Measurements from ENCODE around the gene MGRN1.

The MGRN1 gene

DNA sequence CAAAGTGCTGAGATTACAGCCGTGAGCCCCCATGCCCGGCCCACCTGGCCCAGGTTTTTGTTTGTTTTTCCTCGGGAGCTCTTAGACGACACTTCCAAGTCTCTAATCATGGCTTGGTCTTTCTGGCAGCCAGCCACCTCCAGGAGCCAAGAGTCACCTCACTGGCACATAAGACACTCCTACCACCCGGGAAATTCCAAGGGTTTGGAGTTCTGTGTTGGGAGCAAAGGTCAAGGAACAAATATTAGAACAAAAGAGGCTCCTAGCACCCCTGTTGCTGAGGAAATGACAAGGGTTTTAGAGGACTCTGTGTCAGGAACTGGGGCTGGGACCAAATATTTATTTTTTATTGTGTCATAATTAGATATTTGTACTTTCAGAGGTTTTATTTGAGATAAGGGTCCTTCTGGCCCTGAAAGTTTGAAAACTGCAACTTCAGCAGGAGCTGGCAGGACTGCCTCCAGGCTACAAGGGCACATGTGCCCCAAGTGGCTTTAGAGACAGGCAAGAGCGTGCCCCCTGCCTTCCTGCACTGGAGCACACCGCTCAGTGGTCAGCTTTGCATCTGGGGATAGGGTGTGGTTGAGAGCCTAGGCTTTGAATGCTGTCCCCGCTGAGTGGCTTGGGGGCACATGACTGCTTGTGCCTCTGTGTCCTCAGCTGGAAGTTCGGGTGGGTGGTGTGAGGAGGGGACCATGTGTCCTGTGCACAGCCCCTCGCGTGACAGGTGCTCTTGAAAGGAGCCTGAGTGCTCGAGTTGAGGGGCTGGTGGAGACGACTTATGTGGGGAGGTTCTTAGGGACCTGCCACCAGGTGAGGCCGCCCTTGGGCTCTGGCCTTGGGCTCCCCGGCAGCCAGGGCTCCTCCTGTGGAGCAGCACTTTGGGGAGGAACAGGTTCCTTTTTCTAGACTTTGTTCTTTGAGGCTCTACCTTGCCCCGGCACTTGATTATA lies 29.7 kb downstream of the MGRN1 start:
- no peak for DNase-seq (ENCODE audit: low read depth)

- DNase-seq (ENCODE audit: low read depth) = no peak
These were observed 30.5 kb downstream of the MGRN1 start for GRCh38 chr16:4654964-4655590.

DNA sequence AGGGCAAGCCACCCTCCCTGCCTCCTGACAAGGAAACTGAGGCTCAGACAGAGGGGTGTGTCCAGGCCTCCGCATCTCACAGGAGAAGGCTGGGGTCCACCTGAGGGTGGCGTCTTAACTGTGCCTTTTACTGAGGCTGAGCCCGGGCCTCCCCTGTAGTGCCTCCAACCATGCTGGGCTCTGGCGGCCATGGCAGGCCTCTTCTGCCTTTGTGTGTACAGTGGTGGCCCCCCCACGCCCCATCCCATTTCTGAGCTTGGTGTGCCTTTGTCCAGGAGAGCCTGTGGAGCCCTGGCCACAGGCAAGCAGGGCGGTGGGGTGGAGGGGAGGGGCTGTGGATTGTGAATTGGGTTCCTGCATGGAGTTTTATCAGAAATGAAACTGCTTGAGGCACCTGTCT lies 31.2 kb downstream of the MGRN1 start:
- no peak for DNase-seq (ENCODE audit: low read depth)

DNA sequence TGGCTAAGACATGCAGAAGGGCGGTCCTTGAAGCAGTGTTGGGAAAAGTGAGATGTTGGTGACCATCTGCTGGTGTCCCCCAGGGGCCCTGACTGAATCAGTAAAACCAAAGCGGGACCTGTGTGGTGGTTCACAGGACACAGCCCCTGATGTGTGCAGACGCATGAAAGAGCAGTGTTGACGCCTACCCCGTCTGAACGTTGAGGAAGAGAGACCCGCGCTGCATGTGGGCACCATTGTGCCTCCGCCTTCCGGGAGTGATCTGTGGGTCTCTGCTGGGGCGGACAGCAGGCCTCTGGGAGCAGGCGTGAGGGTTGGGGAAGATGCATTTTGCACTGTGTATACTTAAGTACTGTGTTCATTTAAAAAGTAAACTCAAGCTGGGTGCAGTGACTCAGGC lies 31.6 kb downstream of the MGRN1 start:
- DNase-seq (ENCODE audit: low read depth) = no peak

DNA sequence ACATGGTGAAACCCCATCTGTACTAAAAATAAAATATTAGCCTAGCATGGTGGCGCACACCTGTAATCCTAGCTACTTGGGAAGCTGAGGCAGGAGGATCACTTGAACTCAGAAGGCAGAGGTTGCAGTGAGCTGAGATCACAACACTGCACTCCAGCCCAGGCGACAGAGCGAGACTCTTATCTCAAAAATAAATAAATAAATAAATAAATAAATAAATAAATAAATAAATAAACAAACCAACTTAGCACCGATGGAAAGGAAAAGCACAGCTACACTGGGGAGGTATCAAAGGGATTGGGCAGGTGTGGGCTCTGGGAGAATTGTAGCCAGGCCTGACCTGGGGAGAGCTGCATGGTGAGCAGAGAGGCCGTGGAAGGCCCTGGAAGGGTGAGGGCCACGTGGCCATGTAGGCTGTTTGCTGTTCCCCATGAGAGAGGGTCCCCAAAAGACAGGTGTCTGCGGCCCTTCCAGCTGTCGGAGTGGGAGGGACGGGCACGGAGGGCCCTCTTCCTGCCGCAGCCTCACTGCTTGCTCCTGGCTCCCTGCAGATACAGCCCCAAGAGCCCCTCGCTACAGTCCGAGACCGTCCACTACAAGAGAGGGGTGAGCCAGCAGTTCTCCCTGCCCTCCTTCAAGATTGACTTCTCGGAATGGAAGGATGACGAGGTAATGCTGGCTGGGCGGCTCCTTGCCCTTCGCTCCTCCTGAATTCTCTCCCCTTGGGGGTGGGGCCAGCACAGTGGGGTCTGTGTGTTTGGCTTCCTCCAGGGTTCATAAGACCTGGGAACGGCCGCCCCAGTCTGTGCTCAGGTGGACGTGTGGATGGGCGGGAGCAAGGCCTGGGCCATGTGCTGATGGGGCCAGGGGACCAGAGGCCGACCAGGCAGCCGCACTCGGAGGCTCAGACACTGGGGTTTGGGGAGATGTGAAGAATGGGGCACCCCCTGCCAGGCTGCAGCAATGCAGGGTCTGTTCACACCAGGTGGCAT lies 32.4 kb downstream of the MGRN1 start:
- no peak for DNase-seq (ENCODE audit: low read depth)

DNA sequence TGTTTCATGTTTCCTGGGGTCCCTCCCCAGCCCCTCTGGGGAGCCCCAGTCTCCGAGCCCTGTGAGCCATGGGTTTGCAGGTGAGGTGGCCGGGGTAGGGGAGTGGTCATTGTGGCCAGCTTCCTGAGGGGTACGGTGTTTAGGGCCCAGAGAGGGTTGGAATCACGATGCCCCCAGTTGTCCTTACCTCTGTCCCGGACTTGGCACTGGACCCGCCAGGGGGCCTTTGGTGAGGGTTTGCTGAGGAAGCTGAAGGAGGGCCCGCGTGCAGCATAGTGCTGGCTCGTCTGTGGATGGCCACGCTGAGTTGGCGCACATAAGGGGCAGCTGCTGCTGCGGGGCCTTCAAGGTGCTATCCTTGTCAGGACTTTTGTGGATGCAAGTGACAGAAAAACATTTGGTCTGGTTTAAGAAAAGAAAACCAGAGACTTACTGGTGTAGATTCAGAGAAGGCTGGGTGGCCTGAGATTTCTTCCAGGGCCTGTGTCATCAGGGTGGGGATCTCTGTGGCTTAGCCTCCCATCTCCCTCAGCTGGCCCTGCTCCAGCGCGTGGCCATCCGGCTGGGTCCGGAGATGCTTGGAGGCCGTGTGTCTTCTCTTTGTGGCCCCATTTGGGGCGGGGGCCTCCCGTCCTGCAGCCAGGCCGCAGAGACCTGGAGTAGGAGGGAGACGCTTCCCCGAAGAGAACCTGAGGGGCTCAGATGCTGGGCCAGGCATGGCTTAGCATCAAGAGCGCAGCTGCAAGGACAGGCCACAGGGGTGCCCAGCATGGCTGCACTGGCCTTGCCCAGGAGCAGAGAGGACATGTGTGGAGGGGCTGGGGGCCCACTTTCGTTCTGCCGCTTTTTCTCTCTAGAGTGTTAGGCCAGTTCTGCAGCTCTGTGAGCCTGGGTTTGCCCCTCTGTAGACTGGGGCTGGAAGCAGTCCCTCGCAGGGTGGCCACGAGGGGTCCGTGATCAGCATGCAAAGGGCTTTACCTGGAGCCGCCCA lies 35.0 kb downstream of the MGRN1 start:
- DNase-seq (ENCODE audit: low read depth) = no peak

- DNase-seq (ENCODE audit: low read depth) = no peak
These were observed 35.9 kb downstream of the MGRN1 start for GRCh38 chr16:4660454-4661007.

- no peak for DNase-seq (ENCODE audit: low read depth)
These were observed 37.0 kb downstream of the MGRN1 start for GRCh38 chr16:4661661-4662060.

DNA sequence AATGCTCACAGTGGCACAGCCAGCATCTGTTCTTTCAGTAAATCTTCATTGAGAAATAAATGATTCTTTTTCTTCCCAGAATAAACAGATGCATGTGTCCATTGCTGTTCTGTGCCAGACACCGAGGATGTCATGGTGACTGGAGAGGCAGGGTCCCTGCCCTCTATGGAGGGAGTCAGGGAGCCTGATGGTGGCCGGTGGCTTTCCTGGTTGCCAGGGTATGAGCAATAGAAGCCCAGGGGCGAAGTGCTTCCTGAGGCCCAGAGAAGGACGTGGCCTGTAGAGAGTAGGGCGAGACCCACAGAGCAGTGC lies 38.8 kb downstream of the MGRN1 start:
- no peak for DNase-seq (ENCODE audit: low read depth)

GRCh38 chr16:4663777-4664465 lies 39.3 kb downstream of the MGRN1 start:
- no peak for DNase-seq (ENCODE audit: low read depth)

GRCh38 chr16:4664538-4665418 lies 40.2 kb downstream of the MGRN1 start:
- DNase-seq (ENCODE audit: low read depth) = no peak

DNA sequence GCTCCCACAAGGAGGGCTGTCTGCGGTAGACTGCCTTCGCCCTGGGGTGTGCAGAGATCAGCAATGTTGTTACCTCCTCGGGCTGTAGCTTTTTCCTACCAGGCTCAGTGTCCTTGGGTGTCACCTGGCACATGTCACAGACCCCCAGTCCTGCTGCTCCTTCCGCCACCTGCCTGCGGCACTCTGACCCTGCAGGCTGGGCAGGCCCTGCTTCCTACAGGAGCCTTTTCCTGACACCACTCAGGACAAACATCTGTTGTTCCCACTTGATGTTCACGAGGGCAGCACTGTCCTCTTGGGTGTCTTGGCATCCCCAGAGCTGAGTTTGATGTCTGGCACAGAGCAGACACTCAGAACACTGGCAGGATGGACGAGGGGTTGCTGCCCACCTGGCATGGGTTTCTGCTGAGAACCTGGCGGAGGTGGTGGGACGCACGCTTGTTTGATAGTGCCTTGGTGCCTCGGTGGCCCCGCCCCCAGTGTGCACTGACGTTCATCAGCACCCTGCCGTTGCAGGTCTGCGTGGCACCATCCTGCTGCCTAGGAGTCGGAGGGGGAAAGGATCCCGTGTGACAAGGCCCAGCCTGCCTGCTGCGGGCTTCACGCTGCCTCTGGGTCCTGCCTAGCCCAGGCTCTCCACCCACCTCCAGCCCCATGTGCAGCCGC lies 42.0 kb downstream of the MGRN1 start:
- no peak for DNase-seq (ENCODE audit: low read depth)

DNA sequence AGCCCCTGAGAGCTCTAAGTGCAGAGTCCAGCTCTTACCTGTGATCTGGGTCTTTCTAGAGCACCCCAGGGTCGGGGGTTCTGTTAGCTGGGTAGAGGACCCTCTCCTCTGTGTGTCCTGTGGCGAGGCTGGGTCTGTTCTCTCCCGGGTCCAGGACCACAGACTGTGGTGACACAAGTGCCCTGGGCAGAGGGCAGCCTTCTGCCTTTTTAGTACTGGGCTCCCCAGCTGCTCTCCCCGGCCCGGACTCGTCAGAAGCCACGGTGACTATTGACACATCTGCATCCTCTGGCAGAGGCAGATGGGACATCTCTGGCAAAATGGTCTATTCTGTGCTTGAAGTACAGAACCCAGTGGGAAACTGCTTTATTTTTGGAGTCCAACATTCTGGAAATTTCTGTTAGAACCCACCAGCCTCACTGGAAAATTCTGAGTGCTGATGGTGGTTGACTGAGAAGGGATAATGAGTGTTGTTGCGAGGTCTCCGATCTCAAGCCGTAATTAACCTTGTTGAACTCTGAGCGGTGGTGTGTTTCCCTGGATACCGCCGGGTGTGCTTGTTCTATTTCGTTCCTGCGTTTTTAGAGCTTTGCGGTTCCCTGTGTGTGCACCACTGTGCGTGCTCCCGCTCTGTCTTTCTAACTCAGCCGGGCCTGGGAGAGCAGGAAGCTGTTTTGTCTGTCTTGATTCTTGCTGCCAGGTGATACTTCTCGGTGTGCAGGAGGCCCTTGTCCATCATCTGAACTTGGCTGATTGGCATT lies 42.8 kb downstream of the MGRN1 start:
- DNase-seq (ENCODE audit: low read depth) = no peak

- DNase-seq (ENCODE audit: low read depth) = no peak
These were observed 43.8 kb downstream of the MGRN1 start for GRCh38 chr16:4668313-4668960.

GRCh38 chr16:4673387-4674046 lies 48.9 kb downstream of the MGRN1 start:
- no peak for DNase-seq (ENCODE audit: low read depth)

- DNase-seq (ENCODE audit: low read depth) = no peak
These were observed 50.4 kb downstream of the MGRN1 start for GRCh38 chr16:4674926-4675530.

Data from GM04503 (cell line).